Stimulated activated CD4-positive, alpha-beta T cell treated with anti-CD3 and anti-CD28 coated beads, Interleukin-4, amount 100 ng/mL, for 1 hour (primary cell): Measurements from ENCODE around the gene FBL.
"Not testable (repeated sequence)": the region's sequence is repeated elsewhere in the genome, so short reads cannot be mapped to it uniquely, and the experiment has no call there.

ENCODE experiments used
- DNase-seq: peaks from one replicate; pipeline ENCODE4 v3.0.0-alpha.2; 2020

FBL gene

GRCh38 chr19:39876486-39876885, 30.3 kb upstream of the FBL start:
- DNase-seq, result not testable (repeated sequence)

GRCh38 chr19:39875401-39875864, 29.3 kb upstream of the FBL start:
- DNase-seq, result not testable (repeated sequence)

- DNase-seq, result no peak
Observed at GRCh38 chr19:39874404-39874803, 28.2 kb upstream of the FBL start.

GRCh38 chr19:39873385-39873784, 27.2 kb upstream of the FBL start:
- no peak for DNase-seq

- no peak for DNase-seq
Observed at GRCh38 chr19:39871886-39872866, 26.0 kb upstream of the FBL start.

- no peak for DNase-seq
Observed at GRCh38 chr19:39871362-39871761, 25.2 kb upstream of the FBL start.

GRCh38 chr19:39870171-39870971, 24.2 kb upstream of the FBL start:
- no peak for DNase-seq

- no peak for DNase-seq
Observed at GRCh38 chr19:39867952-39868351, 21.8 kb upstream of the FBL start.

GRCh38 chr19:39867133-39867532, 21.0 kb upstream of the FBL start:
- no peak for DNase-seq

- no peak for DNase-seq
Observed at GRCh38 chr19:39865953-39866352, 19.8 kb upstream of the FBL start.

- DNase-seq, result no peak
Observed at GRCh38 chr19:39865186-39865585, 19.0 kb upstream of the FBL start.

GRCh38 chr19:39864118-39864517, 17.9 kb upstream of the FBL start:
- no peak for DNase-seq

- DNase-seq, result no peak
Observed at GRCh38 chr19:39858541-39858940, 12.4 kb upstream of the FBL start.

GRCh38 chr19:39852882-39853281, 6.7 kb upstream of the FBL start:
- DNase-seq, result no peak

- no peak for DNase-seq
Observed at GRCh38 chr19:39850892-39851291, 4.7 kb upstream of the FBL start.

- DNase-seq, result no peak
Observed at GRCh38 chr19:39848392-39848791, 2.2 kb upstream of the FBL start.

GRCh38 chr19:39847525-39847924, 1.3 kb upstream of the FBL start:
- no peak for DNase-seq

- DNase-seq, result no peak
Observed at GRCh38 chr19:39846678-39847486, 703 bp upstream of the FBL start.

GRCh38 chr19:39845584-39845932, 621 bp downstream of the FBL start:
- no peak for DNase-seq

- no peak for DNase-seq
Observed at GRCh38 chr19:39845172-39845571, 1.0 kb downstream of the FBL start.

- no peak for DNase-seq
Observed at GRCh38 chr19:39843919-39844793, 2.0 kb downstream of the FBL start.
